Fibroblast of skin of left quadriceps (primary cell): ENCODE results near the gene CACUL1.
"Not testable (repeated sequence)": the region's sequence is repeated elsewhere in the genome, so short reads cannot be mapped to it uniquely, and the experiment has no call there.

ENCODE experiments used
- DNase-seq, 2 experiments: peaks; one replicate each; pipeline ENCODE4 v3.0.0-alpha.2; 2013; ENCODE audit warnings: low read depth in 2 of 2

The CACUL1 gene

DNA sequence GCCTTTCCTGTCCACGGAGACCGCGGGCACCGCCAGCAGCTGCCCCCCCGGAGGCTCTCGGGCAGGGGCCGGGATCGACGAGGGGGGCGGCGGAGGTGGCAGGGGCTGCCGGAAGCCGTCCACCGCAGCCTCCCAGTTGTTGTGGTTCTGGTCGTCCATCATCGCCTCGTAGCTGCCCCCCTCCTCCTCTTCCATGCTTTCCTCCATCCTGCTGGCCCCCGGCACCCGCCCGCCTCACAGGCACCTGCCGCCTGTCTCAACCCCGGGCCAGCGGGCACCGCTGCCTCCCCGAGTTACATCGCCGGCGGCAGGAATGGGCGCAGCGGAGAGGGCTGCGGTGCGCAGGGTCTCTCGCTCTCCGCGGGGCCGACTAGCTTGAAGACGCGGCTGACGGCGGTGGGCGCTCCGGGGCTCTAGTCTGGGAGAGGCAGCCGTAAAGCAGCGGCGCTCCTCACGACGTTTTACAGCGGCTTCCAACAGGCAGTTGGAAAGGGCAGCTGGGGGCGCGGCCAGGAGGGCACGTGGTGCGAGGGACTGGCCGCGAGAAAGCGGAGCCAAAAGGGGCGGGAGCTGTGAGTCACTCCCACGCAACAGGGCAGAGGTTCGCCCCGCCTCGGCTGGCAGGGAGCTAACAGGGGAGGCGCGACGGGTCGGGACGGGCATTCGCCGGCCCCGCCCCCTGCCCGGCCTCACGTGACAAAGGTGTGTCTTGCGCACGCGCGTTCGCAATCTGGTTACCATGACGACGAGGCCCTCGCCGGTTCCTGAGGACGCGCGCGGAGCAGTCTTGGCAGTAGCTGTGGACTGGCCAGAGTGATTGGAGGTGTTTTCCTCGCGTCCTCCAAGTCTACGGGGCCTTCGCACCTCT lies at the start of gene CACUL1:
Gene CACUL1, minus strand, starts transcription at position 415 of the 868 bp plus-strand sequence. Its CDS starts 208 bp downstream, at position 207.
- DNase-seq = peak; percentile 99

DNA sequence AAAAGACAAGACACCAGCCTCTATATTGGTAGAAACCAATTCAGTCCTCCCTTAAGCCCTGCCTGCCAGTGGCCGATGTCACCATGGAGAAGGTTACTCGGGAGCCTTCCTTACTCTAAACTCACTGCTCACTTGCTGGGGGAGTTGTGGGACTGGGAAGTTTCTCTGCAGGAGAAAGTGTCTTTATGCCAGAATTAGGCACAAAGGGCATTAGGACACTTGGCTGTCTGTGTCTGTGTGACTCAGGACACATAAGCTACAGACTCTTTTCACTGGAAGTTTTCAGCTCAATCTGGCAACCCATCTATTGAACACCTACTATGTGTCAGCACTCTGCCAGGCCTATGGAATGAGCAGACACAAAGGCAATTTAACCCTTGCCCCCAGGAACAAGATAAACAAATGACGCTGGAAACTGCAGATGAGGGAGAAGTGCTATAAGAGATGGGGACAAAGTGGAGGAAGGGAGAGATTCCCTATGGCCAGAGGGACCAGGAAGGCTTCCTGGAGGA lies 49.5 kb upstream of the CACUL1 start:
- no peak for DNase-seq

- no peak for DNase-seq
Measured at GRCh38 chr10:118802126-118802793, 47.5 kb upstream of the CACUL1 start.

DNA sequence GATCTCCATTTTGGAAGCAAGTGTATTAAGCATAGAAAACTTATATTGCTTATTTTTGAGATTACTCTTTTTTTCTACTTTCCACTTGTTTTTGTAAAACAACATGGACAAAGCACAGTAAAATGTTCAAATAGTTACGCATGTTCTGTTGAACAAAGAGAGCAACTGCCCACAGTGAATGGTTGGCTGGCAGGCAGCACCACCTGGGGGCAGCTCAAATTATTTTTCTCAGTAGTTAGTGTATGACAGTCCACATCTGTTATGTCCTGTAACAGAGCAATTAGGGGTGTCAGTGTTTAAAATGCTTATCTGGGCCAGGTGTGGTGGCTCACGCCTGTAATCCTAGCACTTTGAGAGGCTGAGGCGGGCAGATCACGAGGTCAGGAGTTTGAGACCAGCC lies 46.1 kb upstream of the CACUL1 start:
- DNase-seq = no peak

DNA sequence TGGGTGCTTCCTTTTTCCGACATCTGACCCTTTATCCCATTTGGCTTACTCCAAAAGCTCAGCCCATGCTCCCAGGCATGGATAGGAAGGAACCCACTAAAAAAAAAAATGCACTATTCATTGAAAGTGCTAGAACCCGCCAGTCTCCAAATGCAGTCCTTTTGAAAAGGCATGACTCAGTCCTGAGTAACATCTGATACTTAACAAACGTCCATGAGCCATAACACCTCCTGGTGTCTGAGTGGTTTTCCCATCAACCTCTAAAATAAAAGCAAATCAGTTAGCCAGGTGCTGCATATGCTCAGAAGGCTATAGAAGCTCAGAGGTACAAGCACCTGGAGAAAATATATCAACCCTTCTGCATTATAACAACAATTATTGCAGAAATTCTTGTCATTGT lies 45.0 kb upstream of the CACUL1 start:
- DNase-seq = no peak

DNA sequence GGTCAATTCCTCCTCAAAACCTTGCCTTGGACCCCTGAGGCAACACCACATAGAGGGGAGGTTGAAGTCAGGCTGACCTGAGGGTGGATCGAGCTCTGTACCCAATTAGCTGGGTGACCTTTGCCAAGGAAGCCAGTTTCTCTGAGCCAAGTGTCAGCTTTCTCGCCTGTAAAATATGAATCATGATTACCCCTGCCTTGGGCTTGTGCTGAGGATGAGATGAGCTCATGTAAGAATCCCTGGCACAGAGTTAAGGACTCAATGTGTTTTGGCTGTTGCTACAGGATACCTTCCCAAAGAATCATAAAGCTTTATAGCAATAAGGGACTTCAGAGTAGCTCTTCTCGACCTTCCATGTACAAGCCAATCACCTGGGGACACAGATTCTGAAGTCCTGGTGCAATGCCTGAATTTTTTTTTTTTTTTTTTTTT lies 43.5 kb upstream of the CACUL1 start:
- DNase-seq = no peak

- not testable (repeated sequence) for DNase-seq
Measured at GRCh38 chr10:118794971-118795370, 40.2 kb upstream of the CACUL1 start.

GRCh38 chr10:118793545-118793944 lies 38.8 kb upstream of the CACUL1 start:
- DNase-seq = no peak

GRCh38 chr10:118792526-118792925 lies 37.8 kb upstream of the CACUL1 start:
- DNase-seq = no peak

GRCh38 chr10:118790058-118790457 lies 35.3 kb upstream of the CACUL1 start:
- DNase-seq = no peak

- DNase-seq = no peak
Measured at GRCh38 chr10:118785551-118785950, 30.8 kb upstream of the CACUL1 start.

DNA sequence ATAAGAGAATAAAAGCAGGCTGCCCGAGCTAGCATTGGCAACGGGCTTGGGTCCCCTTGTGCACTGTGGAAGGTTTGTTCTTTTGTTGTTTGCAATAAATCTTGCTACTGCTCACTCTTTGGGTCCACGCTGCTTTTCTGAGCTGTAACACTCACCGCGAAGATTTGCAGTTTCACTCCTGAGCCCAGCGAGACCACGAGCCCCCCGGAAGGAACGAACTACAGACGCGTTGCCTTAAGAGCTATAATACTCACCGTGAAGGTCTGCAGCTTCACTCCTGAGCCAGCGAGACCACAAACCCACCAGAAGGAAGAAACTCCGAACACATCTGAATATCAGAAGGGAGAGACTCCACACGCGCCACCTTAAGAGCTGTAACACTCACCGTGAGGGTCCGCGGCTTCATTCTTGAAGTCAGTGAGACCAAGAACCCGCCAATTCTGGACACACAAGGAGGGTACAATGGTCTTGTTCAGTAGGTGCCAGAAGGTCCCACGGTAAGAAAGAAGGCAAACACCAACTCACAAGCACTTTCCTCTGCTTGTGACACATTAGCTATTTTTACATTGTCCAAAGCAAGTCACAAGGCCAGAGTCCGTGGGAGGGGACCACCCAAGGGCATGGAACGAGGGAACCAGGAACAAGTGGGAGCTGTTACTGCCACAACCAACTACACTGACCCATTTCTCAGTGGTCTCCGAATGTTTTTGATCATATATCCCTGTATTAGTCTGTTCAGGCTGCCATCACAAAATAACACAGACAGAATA lies 29.2 kb upstream of the CACUL1 start:
- DNase-seq = no peak

DNA sequence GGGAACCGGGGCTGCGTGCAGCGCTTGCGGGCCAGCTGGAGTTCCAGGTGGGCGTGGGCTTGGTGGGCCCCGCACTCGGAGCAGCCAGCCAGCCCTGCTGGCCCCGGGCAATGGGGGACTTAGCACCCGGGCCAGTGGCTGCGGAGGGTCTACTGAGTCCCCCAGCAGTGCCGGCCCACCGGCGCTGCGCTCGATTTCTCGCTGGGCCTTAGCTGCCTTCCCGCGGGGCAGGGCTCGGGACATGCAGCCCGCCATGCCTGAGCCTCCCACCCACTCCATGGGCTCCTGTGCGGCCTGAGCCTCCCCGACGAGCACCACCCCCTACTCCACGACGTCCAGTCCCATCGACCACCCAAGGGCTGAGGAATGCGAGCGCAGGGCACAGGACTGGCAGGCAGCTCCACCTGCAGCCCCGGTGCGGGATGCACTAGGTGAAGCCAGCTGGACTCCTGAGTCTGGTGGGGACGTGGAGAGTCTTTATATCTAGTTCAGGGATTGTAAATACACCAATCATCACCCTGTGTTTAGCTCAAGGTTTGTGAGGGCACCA lies 28.2 kb upstream of the CACUL1 start:
- DNase-seq = not testable (repeated sequence)

GRCh38 chr10:118781541-118781940 lies 26.8 kb upstream of the CACUL1 start:
- DNase-seq = no peak

DNA sequence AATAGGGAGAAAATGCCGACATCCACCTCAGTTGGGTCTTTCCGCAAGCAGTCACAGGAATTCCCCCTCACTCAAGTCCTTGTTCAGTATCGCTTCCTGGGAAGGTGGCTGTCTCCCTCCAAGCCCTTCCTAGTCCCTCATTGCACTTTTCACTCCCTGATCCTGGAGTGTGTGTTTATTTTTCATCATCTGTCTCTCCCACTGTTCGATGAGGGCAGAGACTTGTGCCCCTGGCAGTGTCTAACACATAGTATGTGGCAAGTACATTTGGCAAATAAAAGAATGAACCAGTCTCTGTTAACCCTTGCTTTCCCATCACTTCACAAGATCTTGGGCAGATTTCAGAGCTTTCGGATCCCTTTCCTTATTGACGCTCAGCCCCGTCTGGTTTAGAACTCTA lies 24.0 kb upstream of the CACUL1 start:
- DNase-seq = no peak

DNA sequence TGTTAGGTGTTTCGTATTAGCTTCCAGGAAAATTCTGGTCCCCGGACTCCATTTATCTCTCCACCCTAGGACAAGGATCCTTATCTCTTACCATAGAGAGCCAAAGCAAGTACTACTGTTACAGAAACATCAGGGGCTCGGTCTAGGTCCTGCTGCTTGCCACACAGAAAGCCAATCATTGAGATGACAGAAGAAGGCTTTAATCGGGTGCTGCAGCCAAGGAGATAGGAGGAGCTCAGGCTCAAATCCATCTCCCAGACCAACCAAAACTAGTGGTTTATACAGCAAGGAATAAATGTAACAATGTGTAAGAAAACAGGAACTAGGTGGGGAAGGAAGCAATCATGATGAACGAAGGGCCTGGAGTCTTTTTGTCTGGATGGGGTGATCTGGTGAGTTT lies 22.2 kb upstream of the CACUL1 start:
- DNase-seq = no peak

GRCh38 chr10:118776033-118776432 lies 21.3 kb upstream of the CACUL1 start:
- no peak for DNase-seq

GRCh38 chr10:118775478-118775877 lies 20.7 kb upstream of the CACUL1 start:
- no peak for DNase-seq

DNA sequence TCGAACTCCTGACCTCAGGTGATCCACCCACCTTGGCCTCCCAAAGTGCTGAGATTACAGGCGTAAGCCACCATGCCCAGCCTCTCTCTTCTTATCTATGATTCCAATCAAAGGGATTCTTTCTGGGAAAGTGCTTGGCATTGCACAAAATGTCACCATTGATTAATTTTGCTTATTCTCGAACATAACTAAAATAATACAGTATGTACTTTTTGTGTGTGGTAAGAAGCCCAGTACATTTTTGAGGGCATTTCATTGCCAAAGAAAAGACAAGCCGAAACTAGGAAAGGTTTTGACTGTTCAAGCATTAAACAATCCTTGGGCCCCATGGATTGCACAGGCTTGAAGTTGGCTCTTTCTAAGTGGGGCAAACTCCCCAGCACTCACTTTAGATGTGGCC lies 18.3 kb upstream of the CACUL1 start:
- no peak for DNase-seq

- no peak for DNase-seq
Measured at GRCh38 chr10:118771976-118772375, 17.2 kb upstream of the CACUL1 start.

GRCh38 chr10:118769898-118770600 lies 15.3 kb upstream of the CACUL1 start:
- no peak for DNase-seq
